Measurements from ENCODE around the gene PRKCI.

DNA sequence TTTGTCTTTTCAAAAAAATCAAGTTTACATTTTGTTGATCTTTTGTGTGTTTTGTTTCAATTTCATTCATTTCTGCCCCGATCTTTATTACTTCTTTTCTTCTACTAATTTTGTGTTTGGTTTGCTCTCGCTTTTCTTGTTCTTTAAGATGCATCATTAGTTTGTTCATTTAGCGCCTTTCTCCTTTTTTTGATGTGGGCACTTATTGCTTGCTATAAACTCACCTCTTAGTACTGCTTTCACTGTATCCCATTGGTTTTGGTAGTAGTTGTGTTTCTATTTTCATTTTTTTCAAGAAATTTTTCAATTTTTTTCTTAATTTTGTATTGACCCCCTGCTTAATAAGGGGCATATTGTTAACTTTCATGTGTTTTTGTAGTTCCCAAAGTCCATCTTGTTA is 34.4 kb downstream of the PRKCI start:
- TF ChIP-seq, protein P1, sequence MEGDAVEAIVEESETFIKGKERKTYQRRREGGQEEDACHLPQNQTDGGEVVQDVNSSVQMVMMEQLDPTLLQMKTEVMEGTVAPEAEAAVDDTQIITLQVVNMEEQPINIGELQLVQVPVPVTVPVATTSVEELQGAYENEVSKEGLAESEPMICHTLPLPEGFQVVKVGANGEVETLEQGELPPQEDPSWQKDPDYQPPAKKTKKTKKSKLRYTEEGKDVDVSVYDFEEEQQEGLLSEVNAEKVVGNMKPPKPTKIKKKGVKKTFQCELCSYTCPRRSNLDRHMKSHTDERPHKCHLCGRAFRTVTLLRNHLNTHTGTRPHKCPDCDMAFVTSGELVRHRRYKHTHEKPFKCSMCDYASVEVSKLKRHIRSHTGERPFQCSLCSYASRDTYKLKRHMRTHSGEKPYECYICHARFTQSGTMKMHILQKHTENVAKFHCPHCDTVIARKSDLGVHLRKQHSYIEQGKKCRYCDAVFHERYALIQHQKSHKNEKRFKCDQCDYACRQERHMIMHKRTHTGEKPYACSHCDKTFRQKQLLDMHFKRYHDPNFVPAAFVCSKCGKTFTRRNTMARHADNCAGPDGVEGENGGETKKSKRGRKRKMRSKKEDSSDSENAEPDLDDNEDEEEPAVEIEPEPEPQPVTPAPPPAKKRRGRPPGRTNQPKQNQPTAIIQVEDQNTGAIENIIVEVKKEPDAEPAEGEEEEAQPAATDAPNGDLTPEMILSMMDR (IDR thresholded peaks at IDR 0.05; ENCODE audit: insufficient read depth, low read length, poor library complexity, severe bottlenecking), result no peak
- TF ChIP-seq EZH2phosphoT487 (conservative IDR thresholded peaks at IDR 0.05; ENCODE audit: low read length), result no peak
